Measurements from ENCODE around the gene PJA1. TPM values are rescaled to one million over a fixed set of nuclear protein-coding genes. Genes with fewer than 3 reads are reported as not detected.
A peak's percentile ranks its signal among the peaks of the same experiment; 100 is the strongest.

PJA1 gene
- total RNA-seq, 1 donor from 2014 or later: 13.0 TPM

DNA sequence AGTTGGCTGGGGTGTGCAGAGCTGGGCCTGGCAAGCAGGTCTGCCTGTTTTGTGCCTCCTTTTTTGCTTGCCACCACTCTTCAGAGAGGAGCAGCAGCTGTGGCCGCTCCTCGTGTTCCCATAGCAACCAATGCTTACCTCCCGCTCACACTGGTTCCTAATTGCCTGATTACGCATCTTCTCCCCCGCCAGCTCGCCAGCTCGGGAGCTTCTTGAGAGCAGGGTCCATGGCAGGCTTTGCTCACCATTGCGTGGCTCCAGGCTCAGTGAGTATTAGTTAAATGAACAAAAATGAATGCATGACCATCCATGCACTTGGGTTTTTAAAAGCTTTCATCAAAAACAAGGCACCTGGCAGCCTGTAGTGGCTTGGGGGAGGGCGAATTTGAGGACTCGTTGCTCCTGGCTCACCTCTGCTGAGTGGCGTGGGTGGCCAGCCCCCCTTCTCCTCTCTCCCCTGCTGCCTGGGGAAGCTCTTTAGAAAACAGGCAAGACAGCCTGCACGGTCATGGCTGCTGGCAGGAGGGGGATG, 14.2 kb upstream of the PJA1 start:
- no peaks in the 10 kb centered on the region for H3K36me3 ChIP-seq
- no peak overlapping the region for H3K4me3 ChIP-seq
- TF ChIP-seq, protein P1, sequence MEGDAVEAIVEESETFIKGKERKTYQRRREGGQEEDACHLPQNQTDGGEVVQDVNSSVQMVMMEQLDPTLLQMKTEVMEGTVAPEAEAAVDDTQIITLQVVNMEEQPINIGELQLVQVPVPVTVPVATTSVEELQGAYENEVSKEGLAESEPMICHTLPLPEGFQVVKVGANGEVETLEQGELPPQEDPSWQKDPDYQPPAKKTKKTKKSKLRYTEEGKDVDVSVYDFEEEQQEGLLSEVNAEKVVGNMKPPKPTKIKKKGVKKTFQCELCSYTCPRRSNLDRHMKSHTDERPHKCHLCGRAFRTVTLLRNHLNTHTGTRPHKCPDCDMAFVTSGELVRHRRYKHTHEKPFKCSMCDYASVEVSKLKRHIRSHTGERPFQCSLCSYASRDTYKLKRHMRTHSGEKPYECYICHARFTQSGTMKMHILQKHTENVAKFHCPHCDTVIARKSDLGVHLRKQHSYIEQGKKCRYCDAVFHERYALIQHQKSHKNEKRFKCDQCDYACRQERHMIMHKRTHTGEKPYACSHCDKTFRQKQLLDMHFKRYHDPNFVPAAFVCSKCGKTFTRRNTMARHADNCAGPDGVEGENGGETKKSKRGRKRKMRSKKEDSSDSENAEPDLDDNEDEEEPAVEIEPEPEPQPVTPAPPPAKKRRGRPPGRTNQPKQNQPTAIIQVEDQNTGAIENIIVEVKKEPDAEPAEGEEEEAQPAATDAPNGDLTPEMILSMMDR (IDR thresholded peaks at IDR 0.05): no peak
- no peak for TF ChIP-seq POLR2A (IDR thresholded peaks at IDR 0.05)
- no peak for TF ChIP-seq POLR2AphosphoS5 (IDR thresholded peaks at IDR 0.05; ENCODE audit: insufficient read depth in 1 of 2, low read depth in 1 of 2)
- H3K4me1 ChIP-seq: no peaks in the 10 kb centered on the region
- intact Hi-C loops (cut with DNase I): no loop called here
- H3K27ac ChIP-seq: no peak overlapping the region
- H3K27me3 ChIP-seq: no peaks in the 10 kb centered on the region
- DNase-seq (ENCODE audit: extremely low spot score in 2 of 2): peak in 1 of 2 donors; percentile 70
- H3K9me3 ChIP-seq: no peaks in the 10 kb centered on the region

DNA sequence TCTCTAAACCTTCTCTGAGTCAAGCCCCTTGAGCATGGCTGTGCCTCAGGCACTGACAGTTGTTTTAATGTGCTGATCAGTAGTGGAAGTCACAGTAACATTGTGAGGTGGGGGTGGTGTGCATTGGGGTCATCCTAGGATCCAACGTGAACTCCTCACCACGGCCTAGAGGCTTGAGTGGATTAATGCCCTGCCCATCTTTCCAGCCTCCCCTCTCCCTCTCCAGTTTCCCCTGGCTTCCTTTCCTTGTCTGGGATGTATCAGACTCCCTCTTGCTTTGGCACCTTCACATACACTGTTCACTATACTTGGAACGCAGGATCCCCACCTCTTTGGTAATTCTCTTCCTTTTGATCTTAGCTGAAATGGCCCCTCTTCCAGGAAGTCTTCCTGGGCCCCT, 13.3 kb upstream of the PJA1 start:
- H3K9me3 ChIP-seq: no peaks in the 10 kb centered on the region
- no peak overlapping the region for H3K27ac ChIP-seq
- H3K4me1 ChIP-seq: no peaks in the 10 kb centered on the region
- no peak for TF ChIP-seq POLR2A (IDR thresholded peaks at IDR 0.05)
- TF ChIP-seq, protein P1 (IDR thresholded peaks at IDR 0.05): no peak
- TF ChIP-seq POLR2AphosphoS5 (IDR thresholded peaks at IDR 0.05; ENCODE audit: insufficient read depth in 1 of 2, low read depth in 1 of 2): no peak
- H3K4me3 ChIP-seq: no peak overlapping the region
- H3K27me3 ChIP-seq: no peaks in the 10 kb centered on the region
- intact Hi-C loops (cut with DNase I): no loop called here
- peak in 1 of 2 donors; percentile 54 for DNase-seq (ENCODE audit: extremely low spot score in 2 of 2)
- no peaks in the 10 kb centered on the region for H3K36me3 ChIP-seq

DNA sequence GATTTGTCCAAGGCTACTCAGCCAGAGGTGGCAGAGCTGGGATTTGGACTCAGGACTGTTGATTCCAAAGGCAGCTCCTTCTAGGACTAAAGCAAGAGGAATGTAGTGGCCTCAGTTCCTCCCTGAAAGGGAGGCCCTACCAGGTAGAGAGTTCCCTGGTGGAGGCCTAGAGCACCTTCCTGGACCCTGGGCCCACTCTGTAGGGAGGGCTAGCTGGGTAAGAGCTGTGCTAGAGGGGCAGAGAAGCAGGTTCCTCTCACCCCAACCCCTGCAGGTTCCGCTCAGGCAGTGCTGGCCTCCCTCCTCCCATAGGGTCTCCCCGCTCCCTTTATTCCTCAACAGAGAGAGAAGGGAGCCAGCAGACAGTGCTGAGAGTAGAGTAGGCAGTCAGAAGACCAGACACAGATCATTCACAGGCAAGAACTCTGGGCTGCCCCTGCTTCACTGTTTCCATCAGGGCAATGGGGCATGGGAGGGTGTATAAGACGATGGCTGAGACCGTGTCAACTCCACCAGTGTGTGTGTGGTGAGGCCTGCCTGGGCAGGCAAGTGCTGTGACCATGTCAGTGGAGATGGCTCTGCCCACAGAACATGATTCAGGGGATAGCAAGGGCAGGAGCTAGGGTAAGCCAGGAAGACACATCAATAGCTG, 12.4 kb upstream of the PJA1 start:
- peak; percentile 60 to 82 for DNase-seq (ENCODE audit: extremely low spot score in 2 of 2)

DNA sequence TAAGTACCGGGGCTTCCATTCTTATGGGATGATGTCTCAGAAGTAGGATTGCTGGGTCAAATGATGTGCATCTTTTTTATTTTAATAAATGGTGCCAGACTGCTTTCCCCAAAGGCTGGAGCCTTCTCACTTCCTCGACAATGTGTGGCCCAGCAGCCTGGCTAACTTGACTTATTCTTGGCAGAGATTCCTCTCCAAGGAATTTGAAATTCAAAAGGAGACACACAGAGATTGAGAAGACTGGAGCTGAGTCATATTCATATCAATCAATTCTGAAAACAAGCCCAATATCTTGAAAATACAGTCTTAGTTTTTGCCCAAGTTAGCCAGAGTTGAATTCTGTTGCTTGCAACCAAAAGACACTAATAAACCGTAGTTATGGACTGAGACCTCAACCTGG, 10.8 kb upstream of the PJA1 start:
- intact Hi-C loops (cut with DNase I): no loop called here
- Histone ChIP-seq H3K4me3 (no peak overlapping the region), H3K36me3 (no peaks in the 10 kb centered on the region), H3K4me1 (no peaks in the 10 kb centered on the region), H3K27me3 (no peaks in the 10 kb centered on the region), H3K9me3 (no peaks in the 10 kb centered on the region), H3K27ac (no peak overlapping the region)
- TF ChIP-seq POLR2AphosphoS5 (IDR thresholded peaks at IDR 0.05; ENCODE audit: insufficient read depth in 1 of 2, low read depth in 1 of 2): no peak
- no peak for TF ChIP-seq POLR2A (IDR thresholded peaks at IDR 0.05)
- no peak for DNase-seq (ENCODE audit: extremely low spot score in 2 of 2)

More for the DNA sequence above, 12.4 kb upstream of the PJA1 start:
- no peaks in the 10 kb centered on the region for H3K36me3 ChIP-seq
- H3K4me3 ChIP-seq: no peak overlapping the region
- no peaks in the 10 kb centered on the region for H3K27me3 ChIP-seq
- H3K9me3 ChIP-seq: no peaks in the 10 kb centered on the region
- intact Hi-C loops (cut with DNase I): no loop called here
- no peak for TF ChIP-seq POLR2A (IDR thresholded peaks at IDR 0.05)
- TF ChIP-seq, protein P1 (IDR thresholded peaks at IDR 0.05): no peak
- TF ChIP-seq POLR2AphosphoS5 (IDR thresholded peaks at IDR 0.05; ENCODE audit: insufficient read depth in 1 of 2, low read depth in 1 of 2): no peak
- H3K4me1 ChIP-seq: no peaks in the 10 kb centered on the region
- H3K27ac ChIP-seq: no peak overlapping the region

DNA sequence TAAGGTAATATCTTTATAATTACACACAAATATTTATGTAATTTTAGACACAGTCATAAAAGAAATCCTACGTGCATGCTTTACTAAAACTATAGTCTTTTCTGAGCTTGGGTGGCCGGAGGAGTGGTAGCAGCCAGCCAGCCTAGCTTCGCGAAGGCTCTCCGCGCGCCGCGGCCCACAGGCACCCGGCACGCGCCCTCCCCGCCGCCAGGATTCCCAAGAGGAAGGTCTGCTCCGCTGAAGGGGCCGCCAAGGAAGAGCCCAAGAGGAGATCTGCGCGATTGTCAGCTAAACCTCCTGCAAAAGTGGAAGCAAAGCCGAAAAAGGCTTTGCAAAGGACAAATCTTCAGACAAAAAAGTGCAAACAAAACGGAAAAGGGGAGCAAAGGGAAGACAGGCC, 8.7 kb upstream of the PJA1 start:
- Histone ChIP-seq H3K27ac (no peak overlapping the region), H3K4me3 (no peak overlapping the region), H3K36me3 (no peaks in the 10 kb centered on the region), H3K27me3 (no peaks in the 10 kb centered on the region), H3K4me1 (no peaks in the 10 kb centered on the region), H3K9me3 (no peaks in the 10 kb centered on the region)
- peak in 1 of 2 donors; percentile 18 for DNase-seq (ENCODE audit: extremely low spot score in 2 of 2)
- no peak for TF ChIP-seq POLR2A (IDR thresholded peaks at IDR 0.05)
- intact Hi-C loops (cut with DNase I): no loop called here

DNA sequence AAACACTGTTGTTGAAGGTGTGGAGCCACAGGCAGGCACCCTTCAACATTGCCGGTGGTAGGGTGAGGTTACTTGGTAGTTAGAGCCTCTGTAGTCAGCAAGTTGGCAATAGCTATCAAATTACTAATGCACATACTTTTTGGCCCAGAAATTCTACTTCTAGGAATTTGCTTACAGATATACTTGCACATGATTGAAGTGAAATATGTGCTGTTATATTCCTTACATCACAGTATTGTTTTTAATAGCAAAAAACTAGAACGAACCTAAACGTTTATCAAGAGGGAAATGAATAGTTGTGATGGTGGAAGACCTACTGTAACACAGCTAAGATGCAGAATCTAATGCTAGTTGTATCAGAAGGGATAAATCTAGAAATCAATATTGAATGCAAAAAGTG, 7.7 kb upstream of the PJA1 start:
- no peak overlapping the region for H3K27ac ChIP-seq
- DNase-seq (ENCODE audit: extremely low spot score in 2 of 2): no peak
- no peaks in the 10 kb centered on the region for H3K27me3 ChIP-seq
- no peaks in the 10 kb centered on the region for H3K36me3 ChIP-seq
- H3K9me3 ChIP-seq: no peaks in the 10 kb centered on the region
- no peak for TF ChIP-seq POLR2A (IDR thresholded peaks at IDR 0.05)
- TF ChIP-seq, protein P1 (IDR thresholded peaks at IDR 0.05): no peak
- no peak for TF ChIP-seq POLR2AphosphoS5 (IDR thresholded peaks at IDR 0.05; ENCODE audit: insufficient read depth in 1 of 2, low read depth in 1 of 2)
- H3K4me3 ChIP-seq: no peak overlapping the region
- H3K4me1 ChIP-seq: no peaks in the 10 kb centered on the region
- intact Hi-C loops (cut with DNase I): no loop called here

Measured in vagina (tissue), 2 donors.